MM.1S (cell line): Measurements from ENCODE around the gene CD6.

Source experiments
- EZH2phosphoT487 ChIP-seq: fragments of 300-600 bp; sonication (generic); IDR thresholded peaks from 2 replicates; pipeline ENCODE4 v1.6.1; 2018; ENCODE audit warnings: antibody characterized with exemption, low read length
- TF ChIP-seq, protein P1 (sequence below): fragments of 300-600 bp; sonication (generic); IDR thresholded peaks from 2 replicates; pipeline ENCODE4 v1.5.1; 2016; ENCODE audit warnings: antibody characterized with exemption, low read length, mixed read lengths

DNA sequence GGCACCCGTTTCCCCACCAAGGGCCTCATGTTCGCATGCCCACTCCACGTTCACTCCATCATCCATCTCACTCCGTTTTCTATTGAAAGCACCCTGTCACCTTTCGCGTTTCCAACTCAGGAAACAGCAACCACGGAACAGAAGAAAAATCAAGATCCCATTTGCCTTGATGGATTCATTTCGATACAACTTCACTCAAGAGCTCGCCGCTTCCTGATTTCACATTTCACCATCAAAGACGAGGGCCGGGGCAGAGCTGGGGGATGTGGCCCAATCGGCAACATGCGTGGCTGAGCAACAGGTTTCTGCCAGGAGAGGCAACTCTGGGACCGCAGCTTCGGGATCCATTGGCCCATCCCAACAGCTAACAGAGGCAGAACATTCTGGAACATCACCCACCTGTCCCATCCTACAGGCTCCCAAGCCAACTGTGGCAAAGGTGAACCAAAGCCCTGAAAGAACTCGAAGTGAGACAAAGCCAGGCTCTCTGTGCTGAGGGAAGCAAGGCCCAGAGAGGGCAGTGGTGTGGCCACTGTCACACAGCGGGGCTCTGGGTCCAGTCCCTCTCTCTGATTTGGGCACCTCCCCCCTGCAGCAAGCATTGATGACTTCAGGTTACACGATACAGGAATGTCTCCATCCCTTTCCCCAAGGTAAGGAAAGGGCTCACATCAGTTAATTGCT lies 94.6 kb downstream of the CD6 start:
- TF ChIP-seq, protein P1, sequence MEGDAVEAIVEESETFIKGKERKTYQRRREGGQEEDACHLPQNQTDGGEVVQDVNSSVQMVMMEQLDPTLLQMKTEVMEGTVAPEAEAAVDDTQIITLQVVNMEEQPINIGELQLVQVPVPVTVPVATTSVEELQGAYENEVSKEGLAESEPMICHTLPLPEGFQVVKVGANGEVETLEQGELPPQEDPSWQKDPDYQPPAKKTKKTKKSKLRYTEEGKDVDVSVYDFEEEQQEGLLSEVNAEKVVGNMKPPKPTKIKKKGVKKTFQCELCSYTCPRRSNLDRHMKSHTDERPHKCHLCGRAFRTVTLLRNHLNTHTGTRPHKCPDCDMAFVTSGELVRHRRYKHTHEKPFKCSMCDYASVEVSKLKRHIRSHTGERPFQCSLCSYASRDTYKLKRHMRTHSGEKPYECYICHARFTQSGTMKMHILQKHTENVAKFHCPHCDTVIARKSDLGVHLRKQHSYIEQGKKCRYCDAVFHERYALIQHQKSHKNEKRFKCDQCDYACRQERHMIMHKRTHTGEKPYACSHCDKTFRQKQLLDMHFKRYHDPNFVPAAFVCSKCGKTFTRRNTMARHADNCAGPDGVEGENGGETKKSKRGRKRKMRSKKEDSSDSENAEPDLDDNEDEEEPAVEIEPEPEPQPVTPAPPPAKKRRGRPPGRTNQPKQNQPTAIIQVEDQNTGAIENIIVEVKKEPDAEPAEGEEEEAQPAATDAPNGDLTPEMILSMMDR: no peak
- TF ChIP-seq EZH2phosphoT487: no peak
